ENCODE measurements around the gene SENP2. TPM values are rescaled to one million over a fixed set of nuclear protein-coding genes. Genes with fewer than 3 reads are reported as not detected.

The SENP2 gene

Small RNA genes lying within 50 kb of the gene (small RNA-seq; reads per million reads assigned to genes)
- gene AC133473.1 (ENCODE audit: low read depth), result not detected
